ENCODE measurements around the gene BAHCC1.

DNA sequence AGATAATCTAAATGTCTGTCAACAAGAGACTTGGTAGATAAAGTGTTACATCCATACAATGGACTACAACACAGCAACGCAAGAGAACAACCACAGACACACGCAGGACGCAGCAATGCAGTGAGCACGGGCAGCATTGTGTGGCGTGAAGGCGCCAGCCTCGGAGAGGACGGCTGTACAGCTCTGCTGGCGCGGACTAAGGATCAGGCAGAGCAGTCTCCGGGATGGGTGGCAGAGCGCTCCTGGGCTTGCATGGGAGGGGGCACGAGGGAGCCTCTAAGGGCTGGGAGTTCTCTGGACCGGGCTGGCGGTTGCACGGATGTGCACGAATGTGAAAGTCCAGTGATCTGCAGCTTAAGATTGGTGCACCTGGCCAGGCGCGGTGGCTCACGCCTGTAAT is 82.9 kb downstream of the BAHCC1 start:
- TF ChIP-seq, protein P1, sequence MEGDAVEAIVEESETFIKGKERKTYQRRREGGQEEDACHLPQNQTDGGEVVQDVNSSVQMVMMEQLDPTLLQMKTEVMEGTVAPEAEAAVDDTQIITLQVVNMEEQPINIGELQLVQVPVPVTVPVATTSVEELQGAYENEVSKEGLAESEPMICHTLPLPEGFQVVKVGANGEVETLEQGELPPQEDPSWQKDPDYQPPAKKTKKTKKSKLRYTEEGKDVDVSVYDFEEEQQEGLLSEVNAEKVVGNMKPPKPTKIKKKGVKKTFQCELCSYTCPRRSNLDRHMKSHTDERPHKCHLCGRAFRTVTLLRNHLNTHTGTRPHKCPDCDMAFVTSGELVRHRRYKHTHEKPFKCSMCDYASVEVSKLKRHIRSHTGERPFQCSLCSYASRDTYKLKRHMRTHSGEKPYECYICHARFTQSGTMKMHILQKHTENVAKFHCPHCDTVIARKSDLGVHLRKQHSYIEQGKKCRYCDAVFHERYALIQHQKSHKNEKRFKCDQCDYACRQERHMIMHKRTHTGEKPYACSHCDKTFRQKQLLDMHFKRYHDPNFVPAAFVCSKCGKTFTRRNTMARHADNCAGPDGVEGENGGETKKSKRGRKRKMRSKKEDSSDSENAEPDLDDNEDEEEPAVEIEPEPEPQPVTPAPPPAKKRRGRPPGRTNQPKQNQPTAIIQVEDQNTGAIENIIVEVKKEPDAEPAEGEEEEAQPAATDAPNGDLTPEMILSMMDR (conservative IDR thresholded peaks at IDR 0.05; ENCODE audit: low read length) = no peak
- no peak for TF ChIP-seq EZH2phosphoT487 (IDR thresholded peaks at IDR 0.05; ENCODE audit: borderline replicate concordance)
